Measurements from ENCODE around the gene PPP2R2C.

The PPP2R2C gene

DNA sequence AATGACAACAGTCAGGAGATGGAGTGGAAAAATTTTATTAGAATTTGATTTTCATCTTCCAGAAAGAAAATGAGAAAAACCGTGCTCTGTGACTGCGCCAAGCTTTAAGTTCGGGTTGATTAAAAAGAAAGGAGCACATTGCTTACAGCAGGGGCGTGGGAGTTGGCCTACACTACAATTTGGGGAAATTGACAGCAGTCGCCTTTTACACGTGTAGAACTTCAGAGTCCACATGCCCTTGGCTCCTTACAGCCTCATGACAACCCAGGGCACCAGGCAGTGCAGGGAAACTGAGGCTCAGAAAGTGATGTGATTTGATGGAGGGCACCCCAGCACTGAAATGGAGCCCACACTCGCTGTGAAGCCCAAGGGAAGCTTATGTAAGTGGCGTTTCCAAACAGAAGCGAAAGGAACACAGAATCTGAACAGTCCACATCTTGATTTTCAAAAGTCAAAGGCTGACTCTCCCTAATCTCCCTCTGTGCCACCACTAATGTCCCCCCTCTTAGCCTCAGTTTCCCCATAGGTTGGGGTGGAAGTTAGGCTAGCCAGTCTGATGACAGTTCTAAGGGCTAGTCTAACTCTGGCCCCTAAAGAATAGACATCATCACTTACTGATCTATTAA lies 5.5 kb downstream of the PPP2R2C start:
- DNase-seq = no peak

GRCh38 chr4:6465955-6466354 lies 6.5 kb downstream of the PPP2R2C start:
- DNase-seq = no peak

DNA sequence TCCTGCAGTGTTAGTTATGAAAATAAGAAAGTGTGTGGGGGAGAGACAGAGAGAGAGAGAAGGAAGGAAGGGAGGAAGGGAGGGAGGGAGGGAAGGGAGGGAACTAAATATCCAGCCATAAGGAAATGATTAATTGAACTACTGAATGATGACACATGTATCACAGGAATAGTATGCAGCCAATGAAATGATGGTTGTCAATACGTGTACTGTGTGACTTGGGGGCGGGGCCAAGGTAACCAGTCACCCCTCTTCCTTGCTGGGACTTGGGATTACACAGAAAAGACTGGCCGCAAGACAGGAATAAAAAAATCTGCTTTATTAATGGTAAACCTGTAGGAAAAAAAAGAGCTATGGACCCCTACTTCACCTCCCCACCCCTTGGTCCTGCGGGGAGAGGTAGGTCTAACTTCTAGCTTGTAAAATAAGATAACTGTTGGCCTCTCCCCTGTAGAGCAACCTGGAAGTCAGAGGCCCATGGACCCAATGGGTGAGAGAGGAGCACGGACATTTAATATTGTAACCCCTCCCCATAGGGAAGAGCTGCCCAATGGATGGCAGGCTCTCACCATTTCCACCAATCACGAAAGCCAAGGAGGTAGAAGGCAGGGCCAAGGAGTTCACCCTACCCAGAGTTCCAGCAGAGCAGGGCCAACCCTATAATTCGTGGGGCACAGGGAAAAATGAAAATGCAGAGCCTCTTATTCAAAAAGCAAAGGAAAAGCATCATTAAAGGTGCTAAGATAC lies 7.4 kb downstream of the PPP2R2C start:
- no peak for DNase-seq

DNA sequence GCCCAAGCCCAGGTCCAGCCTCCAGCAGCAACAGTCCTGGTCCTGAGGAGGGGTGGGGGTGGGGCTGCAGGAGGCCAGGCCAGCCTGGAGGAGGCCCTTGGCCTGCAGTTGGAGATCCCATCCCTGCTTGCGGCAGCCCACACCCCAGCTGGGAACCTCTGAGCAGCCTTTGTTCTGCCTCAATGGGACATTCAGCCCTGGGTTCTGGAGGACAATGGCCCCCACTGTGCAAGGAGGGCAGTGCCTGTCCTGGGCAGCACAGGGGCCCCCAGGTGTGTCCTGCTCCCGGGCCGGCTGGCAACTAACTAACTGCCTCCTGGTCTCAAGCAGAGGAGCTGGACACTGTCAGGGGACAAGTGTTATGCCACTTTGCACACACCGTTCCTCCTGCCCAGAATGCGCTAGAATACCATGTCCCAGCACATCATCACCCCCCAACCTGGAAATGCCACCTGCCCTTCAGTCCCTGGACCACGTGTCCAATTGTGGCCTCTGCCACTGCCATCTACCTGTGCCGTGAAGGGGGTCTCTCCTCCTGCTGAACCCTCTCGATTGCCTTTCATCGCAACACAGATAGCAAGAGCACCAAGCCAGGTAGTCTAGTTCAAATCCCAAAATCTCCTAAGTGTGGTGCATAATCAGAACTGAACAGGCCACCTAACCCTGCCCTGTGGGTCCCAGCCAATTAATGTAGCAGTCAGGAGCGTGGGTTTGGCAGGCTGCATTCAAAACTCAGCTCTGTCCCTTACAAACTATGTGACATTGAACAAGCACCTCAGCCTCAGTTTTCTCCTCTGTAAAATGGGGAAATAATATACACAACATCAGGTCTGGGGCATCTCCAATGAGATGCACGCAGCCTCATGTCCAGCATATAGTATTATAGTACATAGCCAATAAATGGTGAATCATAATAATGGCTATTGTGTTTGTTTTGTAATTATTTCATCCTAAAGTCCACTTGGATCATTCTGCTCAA lies 8.8 kb downstream of the PPP2R2C start:
- DNase-seq = no peak

- DNase-seq = no peak
These were observed 10.9 kb downstream of the PPP2R2C start for GRCh38 chr4:6461301-6462165.

- DNase-seq = no peak
These were observed 11.5 kb downstream of the PPP2R2C start for GRCh38 chr4:6460876-6461275.

GRCh38 chr4:6458528-6458927 lies 13.9 kb downstream of the PPP2R2C start:
- DNase-seq = no peak

DNA sequence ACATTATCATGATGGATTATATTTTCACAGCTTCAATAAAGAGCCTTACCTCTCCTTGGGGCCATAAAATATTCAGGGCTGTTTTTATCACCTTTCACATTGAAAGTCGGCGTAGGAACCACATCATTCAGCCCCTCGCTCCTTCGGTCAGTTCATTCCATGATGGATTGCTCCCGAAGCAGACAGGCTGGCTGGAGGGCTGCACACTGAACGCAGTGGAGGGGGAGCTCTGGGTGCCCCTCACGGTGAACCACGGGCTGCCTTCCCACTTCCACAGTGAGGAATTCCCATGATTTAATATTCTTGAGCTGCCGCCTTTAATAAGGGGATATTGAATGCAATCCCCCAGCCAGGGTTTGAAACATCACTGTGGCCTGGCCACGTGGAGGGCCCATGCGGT lies 16.0 kb downstream of the PPP2R2C start:
- DNase-seq = no peak

GRCh38 chr4:6454112-6454910 lies 18.1 kb downstream of the PPP2R2C start:
- DNase-seq = no peak

DNA sequence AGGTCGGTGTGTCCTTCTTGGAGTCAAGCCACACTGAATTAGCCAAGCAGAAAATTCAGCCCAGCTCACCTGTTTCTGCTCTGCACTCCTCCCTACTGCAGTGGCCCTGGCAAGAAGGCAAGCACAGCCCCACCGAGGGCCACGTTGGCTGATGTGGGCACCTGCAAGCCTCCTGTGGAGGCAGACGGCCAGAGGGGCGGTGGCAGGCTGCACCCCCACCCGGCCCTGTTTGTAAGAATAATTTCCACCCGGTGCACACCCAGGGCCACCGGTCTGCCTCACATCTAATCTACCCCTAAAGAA lies 18.8 kb downstream of the PPP2R2C start:
- no peak for DNase-seq

- no peak for DNase-seq
These were observed 19.3 kb downstream of the PPP2R2C start for GRCh38 chr4:6452897-6453687.

GRCh38 chr4:6452116-6452896 lies 20.1 kb downstream of the PPP2R2C start:
- DNase-seq = no peak

GRCh38 chr4:6451309-6451708 lies 21.1 kb downstream of the PPP2R2C start:
- no peak for DNase-seq

DNA sequence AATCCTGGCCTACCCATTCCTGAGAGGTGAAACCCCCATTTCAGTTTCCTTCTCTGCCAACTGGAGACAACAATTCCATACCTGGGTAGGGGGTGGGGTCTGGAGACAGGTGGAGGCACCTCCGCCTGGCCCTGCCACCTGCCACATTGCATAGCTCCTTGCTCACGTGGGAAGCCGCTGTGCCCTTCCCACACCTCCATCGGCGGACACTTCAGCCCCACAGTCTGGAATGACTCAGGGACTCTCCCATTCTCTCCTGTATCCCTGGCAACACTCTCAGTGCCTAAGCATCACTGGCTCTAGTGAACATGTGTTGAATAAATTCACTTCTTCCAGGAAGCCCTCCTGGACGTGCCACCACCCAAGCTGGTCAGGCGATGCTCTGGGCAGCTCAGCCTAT lies 21.7 kb downstream of the PPP2R2C start:
- DNase-seq = no peak

DNA sequence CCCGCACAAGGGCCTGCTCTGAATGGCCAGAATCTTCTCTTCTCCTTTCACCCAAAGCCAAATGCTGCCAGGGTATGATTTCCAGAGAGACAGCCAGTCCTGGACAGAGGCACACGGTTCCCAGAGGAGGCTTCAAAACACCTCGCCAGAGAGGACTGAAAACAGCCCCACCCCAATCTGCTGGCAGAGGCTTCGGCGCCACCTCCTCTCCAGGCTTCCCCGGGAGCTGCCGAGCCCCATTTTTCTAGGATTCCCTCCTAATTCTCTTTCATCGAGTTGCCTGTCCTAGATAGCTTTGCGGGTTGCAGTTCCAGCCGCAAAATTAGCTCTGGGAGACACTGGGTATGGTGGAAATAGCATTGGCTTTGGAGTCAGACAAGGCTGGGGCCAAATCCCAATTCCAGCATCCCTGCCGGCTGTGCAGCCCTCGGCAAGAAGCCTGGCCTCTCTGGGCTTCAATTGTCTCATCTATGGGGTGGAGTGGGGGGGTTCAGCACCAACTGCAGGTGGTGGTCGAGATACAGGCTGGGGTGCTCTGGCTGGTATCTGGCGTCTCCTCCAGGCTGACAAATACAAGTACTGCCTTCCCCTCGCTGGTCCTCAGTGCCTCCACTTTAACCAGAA lies 22.6 kb downstream of the PPP2R2C start:
- no peak for DNase-seq

DNA sequence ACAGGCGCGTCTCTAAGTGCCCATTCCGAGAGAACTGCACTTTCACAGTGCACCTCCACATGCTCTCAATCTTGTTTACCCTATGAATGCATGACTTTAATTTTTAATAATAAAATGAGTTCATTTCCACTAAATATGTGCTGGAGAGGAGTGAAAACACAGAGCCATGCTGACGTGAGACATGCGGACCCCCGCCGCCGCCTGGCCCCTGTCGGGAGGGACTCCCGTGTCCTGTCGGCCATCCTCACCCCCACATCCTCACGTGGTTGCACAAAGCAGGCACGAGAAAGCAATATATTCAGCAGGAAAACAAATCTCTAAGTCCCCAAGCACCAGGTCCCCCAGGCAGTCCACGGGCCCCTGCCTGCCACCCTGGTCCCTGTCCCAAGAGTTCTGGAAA lies 23.1 kb downstream of the PPP2R2C start:
- no peak for DNase-seq

DNA sequence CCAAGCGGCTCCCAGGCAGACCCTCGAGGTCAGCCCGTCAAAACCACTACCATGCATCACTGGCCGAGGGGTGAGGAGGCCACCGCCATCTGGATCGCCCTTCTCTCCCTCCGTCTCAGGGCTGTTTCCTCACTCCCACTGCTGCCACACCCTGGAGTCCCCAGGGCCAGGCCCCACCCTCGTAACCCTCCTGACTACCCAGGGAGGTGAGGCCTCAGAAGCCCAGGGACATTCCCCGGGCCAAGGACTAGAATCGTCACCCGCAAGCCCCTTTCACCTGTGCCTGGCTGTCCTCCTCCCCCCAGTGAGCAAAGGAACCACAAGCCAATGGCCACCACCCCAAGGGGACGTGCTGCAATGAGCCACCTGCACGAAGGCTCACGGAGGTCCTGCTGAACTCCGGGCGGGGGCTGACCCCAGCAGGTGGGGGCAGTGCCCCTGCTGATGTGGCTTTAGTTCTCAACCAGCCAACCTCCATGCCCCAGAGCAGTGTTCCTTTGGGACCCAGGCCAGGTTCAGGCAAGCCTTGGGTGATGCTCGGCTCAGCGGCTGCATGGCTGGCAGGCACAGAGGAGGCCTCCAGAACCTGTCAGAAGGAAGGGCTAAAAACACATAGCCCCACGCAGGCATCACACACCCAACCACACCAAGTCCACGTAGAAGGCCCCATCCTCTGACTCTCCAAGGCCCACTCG lies 23.8 kb downstream of the PPP2R2C start:
- no peak for DNase-seq

DNA sequence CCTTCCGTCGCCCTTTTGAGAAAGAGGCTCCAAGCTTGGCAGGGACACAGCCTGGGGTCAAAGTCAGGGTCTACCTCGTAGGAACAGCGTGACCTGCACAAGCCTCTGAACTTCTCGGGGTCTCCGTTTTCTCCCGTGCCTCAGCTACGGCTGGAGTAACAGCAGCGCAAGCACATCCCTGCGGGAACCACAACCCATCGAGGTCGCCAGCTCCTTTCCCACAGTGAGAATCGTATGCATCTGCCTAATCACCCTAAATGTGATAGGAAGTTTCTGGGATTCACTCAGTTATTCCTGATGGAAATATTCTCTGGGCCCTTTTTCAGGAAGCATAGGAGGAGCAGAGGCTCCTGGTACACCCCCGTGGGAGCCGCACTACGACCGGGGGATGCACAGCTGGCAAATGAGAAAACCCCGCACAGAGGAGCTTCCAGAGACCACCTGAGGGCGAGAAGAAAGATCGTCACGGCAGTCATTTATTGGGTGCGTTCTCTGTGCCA lies 24.7 kb downstream of the PPP2R2C start:
- DNase-seq = no peak

Measured in hematopoietic multipotent progenitor cell treated with erythropoietin and hydrocortisone succinate and interleukin-3 and kit ligand, for 4 days (in vitro differentiated cells).